GM12878 (cell line): ENCODE measurements around the gene PDE3B. TPM values are rescaled to one million over a fixed set of nuclear protein-coding genes. Genes with fewer than 3 reads are reported as not detected.

ENCODE experiments used
- ATAC-seq: fragments of 200-7000 bp; cut with Tn5 transposase; 3 replicates; pipeline ENCODE4 v1.9.1; 2020; ENCODE audit warnings: mild to moderate bottlenecking, moderate library complexity
- BruUV-seq: library from RNA; stranded (reverse); fragments of 400-500 nt; replicated peaks from 2 replicates; lab custom pipeline; 2021; lab: Mats Ljungman, UMichigan
- CTCF ChIA-PET: fragments of 300-600 bp; sonication (Branson Sonifier 250); formaldehyde crosslinking; extraction: SDS; loops from one replicate; lab custom pipeline; 2021; ENCODE audit warnings: inconsistent platforms; lab: Yijun Ruan, JAX
- POLR2A ChIA-PET: fragments of 350-600 bp; formaldehyde crosslinking; extraction: SDS; loops from one replicate; lab custom pipeline; 2021; ENCODE audit warnings: inconsistent platforms; lab: Charles Lee
- RAD21 ChIA-PET: fragments of 300-600 bp; sonication (Branson Sonifier 250); formaldehyde crosslinking; loops from one replicate; lab custom pipeline; 2023; ENCODE audit warnings: antibody characterized with exemption; ENCODE audit not compliant: unreplicated experiment; lab: Charles Lee
- SMC1A ChIA-PET: fragments of 300-600 bp; sonication (Branson Sonifier 250); formaldehyde crosslinking; loops from one replicate; lab custom pipeline; 2023; ENCODE audit not compliant: unreplicated experiment, uncharacterized antibody; lab: Charles Lee
- DNase-seq: peaks from one replicate; pipeline ENCODE4 v3.0.0-alpha.2; 2011; ENCODE audit warnings: low read depth, low spot score
- FAIRE-seq: peaks from 3 replicates; lab custom pipeline; 2011; peaks lifted over from hg19 to GRCh38; lab: Jason Lieb, UNC
- H2AFZ ChIP-seq: 2 replicates; pipeline ENCODE4 v1.6.0; 2011; ENCODE audit warnings: low read depth, low read length, control low read depth; ENCODE audit not compliant: control insufficient read depth
- H3K27ac ChIP-seq: 2 replicates; pipeline ENCODE4 v1.5.1; 2011; ENCODE audit warnings: control low read depth; ENCODE audit not compliant: control insufficient read depth, insufficient read depth
- H3K27me3 ChIP-seq, 2 experiments: replicated peaks in 1 of 2; 2 replicates each; pipeline versions ENCODE4 v1.6.0 to v1.6.1; 2011; ENCODE audit warnings: low read length in 1 of 2; ENCODE audit not compliant: control insufficient read depth in 2 of 2, insufficient read depth in 2 of 2
- H3K36me3 ChIP-seq, 2 experiments: 2 replicates each; pipeline ENCODE4 v1.5.1; 2011; ENCODE audit warnings: low read length in 1 of 2; ENCODE audit not compliant: control insufficient read depth in 2 of 2, insufficient read depth in 2 of 2
- H3K4me1 ChIP-seq: 2 replicates; pipeline ENCODE4 v1.6.1; 2011; ENCODE audit warnings: mild to moderate bottlenecking, low read length, moderate library complexity, mixed read lengths; ENCODE audit not compliant: control insufficient read depth, insufficient read depth
- H3K4me2 ChIP-seq: 2 replicates; pipeline ENCODE4 v1.6.0; 2011; ENCODE audit warnings: control low read depth; ENCODE audit not compliant: control insufficient read depth, insufficient read depth
- H3K4me3 ChIP-seq: fragments of 200-600 bp; sonication (generic); 2 replicates; pipeline ENCODE4 v1.5.1; 2016
- H3K79me2 ChIP-seq: 2 replicates; pipeline ENCODE4 v1.6.0; 2011; ENCODE audit warnings: low read length; ENCODE audit not compliant: control insufficient read depth, insufficient read depth
- H3K9ac ChIP-seq: 2 replicates; pipeline ENCODE4 v1.8.0; 2011; ENCODE audit warnings: low read length, control low read depth, mixed read lengths; ENCODE audit not compliant: control insufficient read depth, insufficient read depth
- H3K9me3 ChIP-seq: replicated peaks from 3 replicates; pipeline ENCODE4 v1.5.1; 2011; ENCODE audit warnings: mild to moderate bottlenecking, low read length; ENCODE audit not compliant: control insufficient read depth, insufficient read depth
- H4K20me1 ChIP-seq: 2 replicates; pipeline ENCODE4 v1.6.0; 2011; ENCODE audit not compliant: control insufficient read depth, insufficient read depth
- CEBPZ ChIP-seq: fragments of 150-350 bp; IDR thresholded peaks from 2 replicates; pipeline ENCODE4 v1.6.1; 2016; ENCODE audit warnings: low read depth, low read length
- CHD2 ChIP-seq: IDR thresholded peaks from 2 replicates; pipeline ENCODE4 v1.6.1; 2011; ENCODE audit warnings: low read depth, low read length, improper control_type of control experiment, borderline replicate concordance
- CREB1 ChIP-seq: IDR thresholded peaks from 2 replicates; pipeline ENCODE4 v1.6.1; 2012; ENCODE audit warnings: low read depth, mild to moderate bottlenecking, inconsistent platforms
- DPF2 ChIP-seq: fragments of 450-650 bp; IDR thresholded peaks from 2 replicates; pipeline ENCODE4 v1.6.1; 2017; ENCODE audit warnings: mild to moderate bottlenecking
- E4F1 ChIP-seq: fragments of 450-650 bp; IDR thresholded peaks from 2 replicates; pipeline ENCODE4 v1.6.1; 2018; ENCODE audit warnings: borderline replicate concordance, mild to moderate bottlenecking; ENCODE audit not compliant: partially characterized antibody
- RELB ChIP-seq: fragments of 450-650 bp; IDR thresholded peaks from 2 replicates; pipeline ENCODE4 v1.6.1; 2017; ENCODE audit warnings: low read depth, mild to moderate bottlenecking, moderate library complexity
- SMAD5 ChIP-seq: IDR thresholded peaks from 2 replicates; pipeline ENCODE4 v1.6.1; 2016; ENCODE audit warnings: antibody characterized with exemption, low read depth
- WGBS: methylation state at CpG from one replicate; pipeline ENCODE4 v1.1.6; 2016; ENCODE audit warnings: low lambda C conversion rate; ENCODE audit not compliant: insufficient replicate concordance, insufficient coverage; ENCODE audit errors: missing lambda C conversion rate; 5-methylcytosine and 5-hydroxymethylcytosine counted together
- in situ Hi-C: fragments of 300-500 bp; cut with MboI; formaldehyde crosslinking; loops from 9 replicates; pipeline ENCODE4 v1.14.3; 2018; ENCODE audit warnings: mixed read lengths
- intact Hi-C: fragments of 100-400 bp; cut with micrococcal nuclease; formaldehyde crosslinking; loops from one replicate; pipeline ENCODE4 v1.14.2; 2022; ENCODE audit not compliant: unreplicated experiment
- polyA plus RNA-seq, 11 experiments: library from polyadenylated mRNA; depleted of rRNA in 4 of 11; unstranded in 6 of 11; stranded (reverse) in 5 of 11; fragments of >200 nt; fragmentation: Nextera tagmentation in 4 of 11; fragmentation: Illumina TruSeq in 1 of 11; extraction: Ambion mirVana in 4 of 11; extraction: Trizol in 1 of 11; gene quantifications; 1 replicate in 1 of 11; 2 replicates in 10 of 11; pipeline versions ENCODE4 v1.2.1 to v1.2.3, GENCODE V29; 2011 to 2016; ENCODE audit warnings: inconsistent platforms in 2 of 11, missing spikeins in 2 of 11, low read depth in 1 of 11
- total RNA-seq, 4 experiments: library from RNA; depleted of rRNA in 3 of 4; stranded (reverse); fragments of >200 nt in 3 of 4; fragmentation: Illumina TruSeq in 1 of 4; extraction: Trizol in 1 of 4; gene quantifications; 2 replicates each; pipeline versions ENCODE4 v1.2.1 to v1.2.3, GENCODE V29; 2013 to 2021
- TF ChIP-seq, protein P1 (sequence below): fragments of 450-650 bp; formaldehyde crosslinking; IDR thresholded peaks from 2 replicates; pipeline ENCODE4 v1.4.0; 2020; ENCODE audit warnings: mild to moderate bottlenecking, moderate library complexity

Gene PDE3B
- total and polyA plus RNA-seq, 10 of the 15 experiments (the other 5 are each of a cell fraction or from before 2014, with no cell fraction given), result 0.04 to 3.1 (median 1.9) TPM

- ChIA-PET POLR2A (interaction anchor here (0.7 kb wide), 2 partner anchors 109 to 1472 kb away, joined by 7 to 8 read pairs; no protein-coding TSS in a partner anchor), CTCF (interaction anchor here (1.0 to 1.5 kb wide), 5 partner anchors 24 to 225 kb away, joined by 3 to 6 read pairs (median 3); no protein-coding TSS in a partner anchor), SMC1A (interaction anchor here (0.6 to 2.8 kb wide), 5 partner anchors 9 to 349 kb away, joined by 3 to 9 read pairs (median 4); no protein-coding TSS in a partner anchor), RAD21 (interaction anchor here (1.0 kb wide), 1 partner anchor 143 kb away, joined by 3 read pairs; no protein-coding TSS in a partner anchor)
- Histone ChIP-seq H3K4me1 (peaks cover 12% of the 10 kb centered on the region; the same call in 1 of the 2 replicates), H3K9ac (no peak overlapping the region), H3K4me2 (no peak overlapping the region), H3K79me2 (no peaks in the 10 kb centered on the region), H4K20me1 (no peaks in the 10 kb centered on the region), H3K27ac (peak overlapping the region; percentile 6; the same call in 1 of the 2 replicates), H3K4me3 (no peak overlapping the region), H2AFZ (no peak overlapping the region), H3K9me3 (no peaks in the 10 kb centered on the region), H3K36me3 (no peaks in the 10 kb centered on the region), H3K27me3 (peaks cover 0 to 3% of the 10 kb centered on the region in 2 experiments; a peak in 1 of 4 replicates)
- intact Hi-C loops (loop anchor here (1.0 to 5.0 kb wide), 3 partner anchors 127 to 228 kb away; partner anchors contain the start of gene CYP2R1), in situ Hi-C loops (loop anchor here (25.0 kb wide), 1 partner anchor 228 kb away; no protein-coding TSS in a partner anchor)
- 16% methylated on average over 6 of the region's 6 CpGs for WGBS
- BruUV-seq, result no TSS peak
- ATAC-seq (peak; percentile 91), DNase-seq (peak; percentile 65), FAIRE-seq (no peak)
- TF ChIP-seq, protein P1, sequence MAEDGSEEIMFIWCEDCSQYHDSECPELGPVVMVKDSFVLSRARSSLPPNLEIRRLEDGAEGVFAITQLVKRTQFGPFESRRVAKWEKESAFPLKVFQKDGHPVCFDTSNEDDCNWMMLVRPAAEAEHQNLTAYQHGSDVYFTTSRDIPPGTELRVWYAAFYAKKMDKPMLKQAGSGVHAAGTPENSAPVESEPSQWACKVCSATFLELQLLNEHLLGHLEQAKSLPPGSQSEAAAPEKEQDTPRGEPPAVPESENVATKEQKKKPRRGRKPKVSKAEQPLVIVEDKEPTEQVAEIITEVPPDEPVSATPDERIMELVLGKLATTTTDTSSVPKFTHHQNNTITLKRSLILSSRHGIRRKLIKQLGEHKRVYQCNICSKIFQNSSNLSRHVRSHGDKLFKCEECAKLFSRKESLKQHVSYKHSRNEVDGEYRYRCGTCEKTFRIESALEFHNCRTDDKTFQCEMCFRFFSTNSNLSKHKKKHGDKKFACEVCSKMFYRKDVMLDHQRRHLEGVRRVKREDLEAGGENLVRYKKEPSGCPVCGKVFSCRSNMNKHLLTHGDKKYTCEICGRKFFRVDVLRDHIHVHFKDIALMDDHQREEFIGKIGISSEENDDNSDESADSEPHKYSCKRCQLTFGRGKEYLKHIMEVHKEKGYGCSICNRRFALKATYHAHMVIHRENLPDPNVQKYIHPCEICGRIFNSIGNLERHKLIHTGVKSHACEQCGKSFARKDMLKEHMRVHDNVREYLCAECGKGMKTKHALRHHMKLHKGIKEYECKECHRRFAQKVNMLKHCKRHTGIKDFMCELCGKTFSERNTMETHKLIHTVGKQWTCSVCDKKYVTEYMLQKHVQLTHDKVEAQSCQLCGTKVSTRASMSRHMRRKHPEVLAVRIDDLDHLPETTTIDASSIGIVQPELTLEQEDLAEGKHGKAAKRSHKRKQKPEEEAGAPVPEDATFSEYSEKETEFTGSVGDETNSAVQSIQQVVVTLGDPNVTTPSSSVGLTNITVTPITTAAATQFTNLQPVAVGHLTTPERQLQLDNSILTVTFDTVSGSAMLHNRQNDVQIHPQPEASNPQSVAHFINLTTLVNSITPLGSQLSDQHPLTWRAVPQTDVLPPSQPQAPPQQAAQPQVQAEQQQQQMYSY (CRISPR knock-in tag), result no peak
- peak; percentile 65; the same call in 1 of the 2 replicates for TF ChIP-seq CHD2
- no peak for TF ChIP-seq E4F1
- TF ChIP-seq CEBPZ, result no peak
- TF ChIP-seq SMAD5, result no peak
- peak; percentile 91 for TF ChIP-seq DPF2
- peak; percentile 57; the same call in 1 of the 2 replicates for TF ChIP-seq RELB
- peak; percentile 82 for TF ChIP-seq CREB1
These were observed 121.2 kb downstream of the PDE3B start for GRCh38 chr11:14764579-14765527.
